Ectodermal cell (in vitro differentiated cells): ENCODE measurements around the gene ZNF544.
"Not testable (repeated sequence)": the region's sequence is repeated elsewhere in the genome, so short reads cannot be mapped to it uniquely, and the experiment has no call there.

Source experiments
- H3K27ac ChIP-seq: 2 replicates; pipeline ENCODE4 v1.7.0; 2013; ENCODE audit warnings: mild to moderate bottlenecking, low read depth, low read length; ENCODE audit not compliant: insufficient read depth, poor library complexity, severe bottlenecking
- H3K27me3 ChIP-seq: 2 replicates; pipeline ENCODE4 v1.7.0; 2013; ENCODE audit warnings: mild to moderate bottlenecking, low read length; ENCODE audit not compliant: insufficient read depth, control insufficient read depth, poor library complexity, severe bottlenecking
- H3K36me3 ChIP-seq: one replicate; pipeline ENCODE4 v1.7.0; 2013; ENCODE audit warnings: low read length; ENCODE audit not compliant: control insufficient read depth, insufficient read depth
- H3K4me1 ChIP-seq: one replicate; pipeline ENCODE4 v1.7.0; 2013; ENCODE audit warnings: low read length; ENCODE audit not compliant: control insufficient read depth, insufficient read depth
- H3K4me3 ChIP-seq: 2 replicates; pipeline ENCODE4 v1.7.0; 2013; ENCODE audit warnings: low read depth, low read length, control low read depth; ENCODE audit not compliant: insufficient read depth
- H3K9me3 ChIP-seq: 2 replicates; pipeline ENCODE4 v1.7.0; 2013; ENCODE audit warnings: mild to moderate bottlenecking, low read length, moderate library complexity; ENCODE audit not compliant: control insufficient read depth
- WGBS, 2 experiments: methylation state at CpG; one replicate each; pipeline ENCODE4 v1.1.7; 2013; ENCODE audit warnings: missing lambda C conversion rate in 2 of 2; 5-methylcytosine and 5-hydroxymethylcytosine counted together

The ZNF544 gene

GRCh38 chr19:58252102-58252685 lies 23.5 kb downstream of the ZNF544 start:
- Histone ChIP-seq H3K4me1 (no peaks in the 10 kb centered on the region), H3K27ac (no peak overlapping the region), H3K36me3 (peaks cover 99% of the 10 kb centered on the region), H3K9me3 (peaks cover 21% of the 10 kb centered on the region), H3K4me3 (no peak overlapping the region), H3K27me3 (no peaks in the 10 kb centered on the region)
- WGBS, 2 experiments = 94 to 96% methylated on average over 2 of the region's 2 CpGs

GRCh38 chr19:58258259-58258658 lies 29.5 kb downstream of the ZNF544 start:
- H3K4me1 ChIP-seq, H3K27me3 ChIP-seq, H3K4me3 ChIP-seq, H3K27ac ChIP-seq: not testable (repeated sequence)
- peaks cover 35% of the 10 kb centered on the region for H3K9me3 ChIP-seq
- WGBS, 2 experiments = 65 to 100% methylated on average over 2 to 3 of the region's 4 CpGs
- H3K36me3 ChIP-seq = peaks cover 98% of the 10 kb centered on the region

- H3K36me3 ChIP-seq = peaks cover 85% of the 10 kb centered on the region
- H3K4me3 ChIP-seq = no peak overlapping the region
- no peaks in the 10 kb centered on the region for H3K4me1 ChIP-seq
- H3K9me3 ChIP-seq = peaks cover 40% of the 10 kb centered on the region
- 89 to 98% methylated on average over 3 of the region's 3 CpGs for WGBS, 2 experiments
- H3K27ac ChIP-seq = no peak overlapping the region
- no peaks in the 10 kb centered on the region for H3K27me3 ChIP-seq
These were observed 32.9 kb downstream of the ZNF544 start for GRCh38 chr19:58261600-58261967.

GRCh38 chr19:58261968-58262921 lies 33.5 kb downstream of the ZNF544 start:
- H3K27ac ChIP-seq = no peak overlapping the region
- H3K36me3 ChIP-seq = peaks cover 82% of the 10 kb centered on the region
- no peaks in the 10 kb centered on the region for H3K27me3 ChIP-seq
- H3K9me3 ChIP-seq = peaks cover 38% of the 10 kb centered on the region
- no peaks in the 10 kb centered on the region for H3K4me1 ChIP-seq
- WGBS, 2 experiments = 94 to 95% methylated on average over 19 of the region's 19 CpGs
- no peak overlapping the region for H3K4me3 ChIP-seq

- WGBS, 2 experiments = 94 to 98% methylated on average over 7 of the region's 7 CpGs
- Histone ChIP-seq H3K27ac (no peak overlapping the region), H3K4me3 (no peak overlapping the region), H3K4me1 (no peaks in the 10 kb centered on the region), H3K36me3 (peaks cover 76% of the 10 kb centered on the region), H3K27me3 (no peaks in the 10 kb centered on the region), H3K9me3 (peaks cover 37% of the 10 kb centered on the region)
These were observed 34.2 kb downstream of the ZNF544 start for GRCh38 chr19:58262922-58263296.

- Histone ChIP-seq H3K27me3 (no peaks in the 10 kb centered on the region), H3K9me3 (peaks cover 30% of the 10 kb centered on the region), H3K4me3 (no peak overlapping the region), H3K4me1 (no peaks in the 10 kb centered on the region), H3K27ac (no peak overlapping the region), H3K36me3 (peaks cover 63% of the 10 kb centered on the region)
- WGBS, 2 experiments = 97% methylated on average over 3 of the region's 3 CpGs
These were observed 36.4 kb downstream of the ZNF544 start for GRCh38 chr19:58265100-58265499.

- Histone ChIP-seq H3K9me3 (peaks cover 16% of the 10 kb centered on the region), H3K27ac (no peak overlapping the region), H3K4me1 (no peaks in the 10 kb centered on the region), H3K36me3 (peaks cover 52% of the 10 kb centered on the region), H3K27me3 (no peaks in the 10 kb centered on the region), H3K4me3 (no peak overlapping the region)
- 93 to 98% methylated on average over 3 of the region's 3 CpGs for WGBS, 2 experiments
These were observed 39.6 kb downstream of the ZNF544 start for GRCh38 chr19:58268344-58268743.

- no peaks in the 10 kb centered on the region for H3K27me3 ChIP-seq
- H3K9me3 ChIP-seq = peaks cover 5% of the 10 kb centered on the region
- H3K36me3 ChIP-seq = peaks cover 31% of the 10 kb centered on the region
- 88 to 90% methylated on average over 2 of the region's 2 CpGs for WGBS, 2 experiments
- no peak overlapping the region for H3K27ac ChIP-seq
- peaks cover 2% of the 10 kb centered on the region for H3K4me1 ChIP-seq
- H3K4me3 ChIP-seq = no peak overlapping the region
These were observed 46.1 kb downstream of the ZNF544 start for GRCh38 chr19:58274771-58275201.

- Histone ChIP-seq H3K27me3 (no peaks in the 10 kb centered on the region), H3K4me3 (no peak overlapping the region), H3K36me3 (peaks cover 31% of the 10 kb centered on the region), H3K4me1 (peaks cover 8% of the 10 kb centered on the region), H3K9me3 (peaks cover 5% of the 10 kb centered on the region), H3K27ac (no peak overlapping the region)
- WGBS, 2 experiments = 90 to 94% methylated on average over 3 of the region's 3 CpGs
These were observed 46.9 kb downstream of the ZNF544 start for GRCh38 chr19:58275564-58275963.

- peaks cover 17% of the 10 kb centered on the region for H3K36me3 ChIP-seq
- 90% methylated on average over 7 of the region's 7 CpGs for WGBS, 2 experiments
- no peaks in the 10 kb centered on the region for H3K9me3 ChIP-seq
- peaks cover 8% of the 10 kb centered on the region for H3K4me1 ChIP-seq
- H3K4me3 ChIP-seq = no peak overlapping the region
- H3K27ac ChIP-seq = no peak overlapping the region
- H3K27me3 ChIP-seq = no peaks in the 10 kb centered on the region
These were observed 48.5 kb downstream of the ZNF544 start for GRCh38 chr19:58277197-58277596.
